ENCODE results near the gene EWSR1.

EWSR1 gene

GRCh38 chr22:29260031-29260560 lies 8.0 kb upstream of the EWSR1 start:
- Histone ChIP-seq H3K27ac (replicated peaks) (no peak overlapping the region), H3K4me3 (replicated peaks; ENCODE audit: insufficient read depth, low read length) (no peak overlapping the region), H3K27me3 (ENCODE audit: insufficient read depth, poor library complexity, severe bottlenecking) (no peaks in the 10 kb centered on the region)
- DNase-seq (ENCODE audit: low read depth in 1 of 2, low spot score in 1 of 2), result no peak
- no peak for TF ChIP-seq GABPA (IDR thresholded peaks at IDR 0.05; ENCODE audit: low read depth)
- no peak for TF ChIP-seq SPI1 (IDR thresholded peaks at IDR 0.05; ENCODE audit: borderline replicate concordance, low read depth)

GRCh38 chr22:29260601-29261315 lies 7.3 kb upstream of the EWSR1 start:
- Histone ChIP-seq H3K4me3 (replicated peaks; ENCODE audit: insufficient read depth, low read length) (no peak overlapping the region), H3K27ac (replicated peaks) (no peak overlapping the region), H3K27me3 (ENCODE audit: insufficient read depth, poor library complexity, severe bottlenecking) (no peaks in the 10 kb centered on the region)
- TF ChIP-seq SPI1 (IDR thresholded peaks at IDR 0.05; ENCODE audit: borderline replicate concordance, low read depth), result no peak
- TF ChIP-seq REST (IDR thresholded peaks at IDR 0.05; ENCODE audit: insufficient replicate concordance, low read depth), result no peak
- no peak for TF ChIP-seq POLR2AphosphoS5 (IDR thresholded peaks at IDR 0.05; ENCODE audit: low read depth)
- no peak for TF ChIP-seq CTCF (IDR thresholded peaks at IDR 0.05; ENCODE audit: insufficient read depth, low read length)
- no peak for TF ChIP-seq GABPA (IDR thresholded peaks at IDR 0.05; ENCODE audit: low read depth)
- no peak for DNase-seq (ENCODE audit: low read depth in 1 of 2, low spot score in 1 of 2)

- TF ChIP-seq GABPA (IDR thresholded peaks at IDR 0.05; ENCODE audit: low read depth) (no peak), SPI1 (IDR thresholded peaks at IDR 0.05; ENCODE audit: borderline replicate concordance, low read depth) (no peak), POLR2AphosphoS5 (IDR thresholded peaks at IDR 0.05; ENCODE audit: low read depth) (no peak), REST (IDR thresholded peaks at IDR 0.05; ENCODE audit: insufficient replicate concordance, low read depth) (no peak), CTCF (IDR thresholded peaks at IDR 0.05; ENCODE audit: insufficient read depth, low read length) (no peak)
- no peak for DNase-seq (ENCODE audit: low read depth in 1 of 2, low spot score in 1 of 2)
- Histone ChIP-seq H3K27me3 (ENCODE audit: insufficient read depth, poor library complexity, severe bottlenecking) (no peaks in the 10 kb centered on the region), H3K4me3 (replicated peaks; ENCODE audit: insufficient read depth, low read length) (no peak overlapping the region), H3K27ac (replicated peaks) (no peak overlapping the region)
Observed at GRCh38 chr22:29263791-29264276, 4.2 kb upstream of the EWSR1 start.

GRCh38 chr22:29265305-29265704 lies 2.8 kb upstream of the EWSR1 start:
- TF ChIP-seq GABPA (IDR thresholded peaks at IDR 0.05; ENCODE audit: low read depth), result no peak
- no peak for TF ChIP-seq POLR2AphosphoS5 (IDR thresholded peaks at IDR 0.05; ENCODE audit: low read depth)
- no peak for TF ChIP-seq SPI1 (IDR thresholded peaks at IDR 0.05; ENCODE audit: borderline replicate concordance, low read depth)
- no peak for TF ChIP-seq REST (IDR thresholded peaks at IDR 0.05; ENCODE audit: insufficient replicate concordance, low read depth)
- TF ChIP-seq CTCF (IDR thresholded peaks at IDR 0.05; ENCODE audit: insufficient read depth, low read length), result no peak
- DNase-seq (ENCODE audit: low read depth in 1 of 2, low spot score in 1 of 2), result no peak
- H3K4me3 ChIP-seq (replicated peaks; ENCODE audit: insufficient read depth, low read length), result no peak overlapping the region
- no peaks in the 10 kb centered on the region for H3K27me3 ChIP-seq (ENCODE audit: insufficient read depth, poor library complexity, severe bottlenecking)
- H3K27ac ChIP-seq (replicated peaks), result no peak overlapping the region

Data from HL-60 (cell line).